ENCODE results near the gene ASPHD2.
A peak's percentile ranks its signal among the peaks of the same experiment; 100 is the strongest.

Gene ASPHD2

DNA sequence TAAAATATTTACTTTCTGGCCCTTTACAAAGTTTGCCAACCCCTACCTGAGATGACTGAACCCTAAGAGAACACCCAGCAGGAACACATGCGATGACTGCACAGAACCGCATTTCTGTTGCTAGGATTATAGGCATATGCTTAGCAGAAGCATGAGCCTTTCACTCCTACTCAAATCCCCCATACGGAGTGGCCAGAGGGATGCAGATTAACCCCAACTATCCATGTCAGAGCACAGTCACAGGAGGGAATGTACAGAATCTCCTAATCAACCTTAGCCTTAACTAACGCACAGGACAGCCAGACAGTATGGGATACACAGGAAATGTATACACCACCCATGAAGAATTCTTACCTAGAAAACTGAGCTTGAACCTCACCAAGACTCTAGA, 48.3 kb downstream of the ASPHD2 start:
- DNase-seq, result no peak
- Histone ChIP-seq H3K9me3 (no peaks in the 10 kb centered on the region), H3K4me3 (ENCODE audit: low read depth, low read length) (no peak overlapping the region), H3K27me3 (no peaks in the 10 kb centered on the region), H3K4me1 (peaks cover 2% of the 10 kb centered on the region; the same call in 1 of the 2 replicates), H3K36me3 (peaks cover 19% of the 10 kb centered on the region)
- TF ChIP-seq, protein P1, sequence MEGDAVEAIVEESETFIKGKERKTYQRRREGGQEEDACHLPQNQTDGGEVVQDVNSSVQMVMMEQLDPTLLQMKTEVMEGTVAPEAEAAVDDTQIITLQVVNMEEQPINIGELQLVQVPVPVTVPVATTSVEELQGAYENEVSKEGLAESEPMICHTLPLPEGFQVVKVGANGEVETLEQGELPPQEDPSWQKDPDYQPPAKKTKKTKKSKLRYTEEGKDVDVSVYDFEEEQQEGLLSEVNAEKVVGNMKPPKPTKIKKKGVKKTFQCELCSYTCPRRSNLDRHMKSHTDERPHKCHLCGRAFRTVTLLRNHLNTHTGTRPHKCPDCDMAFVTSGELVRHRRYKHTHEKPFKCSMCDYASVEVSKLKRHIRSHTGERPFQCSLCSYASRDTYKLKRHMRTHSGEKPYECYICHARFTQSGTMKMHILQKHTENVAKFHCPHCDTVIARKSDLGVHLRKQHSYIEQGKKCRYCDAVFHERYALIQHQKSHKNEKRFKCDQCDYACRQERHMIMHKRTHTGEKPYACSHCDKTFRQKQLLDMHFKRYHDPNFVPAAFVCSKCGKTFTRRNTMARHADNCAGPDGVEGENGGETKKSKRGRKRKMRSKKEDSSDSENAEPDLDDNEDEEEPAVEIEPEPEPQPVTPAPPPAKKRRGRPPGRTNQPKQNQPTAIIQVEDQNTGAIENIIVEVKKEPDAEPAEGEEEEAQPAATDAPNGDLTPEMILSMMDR (IDR thresholded peaks at IDR 0.05; ENCODE audit: low read depth, low read length), result no peak

DNA sequence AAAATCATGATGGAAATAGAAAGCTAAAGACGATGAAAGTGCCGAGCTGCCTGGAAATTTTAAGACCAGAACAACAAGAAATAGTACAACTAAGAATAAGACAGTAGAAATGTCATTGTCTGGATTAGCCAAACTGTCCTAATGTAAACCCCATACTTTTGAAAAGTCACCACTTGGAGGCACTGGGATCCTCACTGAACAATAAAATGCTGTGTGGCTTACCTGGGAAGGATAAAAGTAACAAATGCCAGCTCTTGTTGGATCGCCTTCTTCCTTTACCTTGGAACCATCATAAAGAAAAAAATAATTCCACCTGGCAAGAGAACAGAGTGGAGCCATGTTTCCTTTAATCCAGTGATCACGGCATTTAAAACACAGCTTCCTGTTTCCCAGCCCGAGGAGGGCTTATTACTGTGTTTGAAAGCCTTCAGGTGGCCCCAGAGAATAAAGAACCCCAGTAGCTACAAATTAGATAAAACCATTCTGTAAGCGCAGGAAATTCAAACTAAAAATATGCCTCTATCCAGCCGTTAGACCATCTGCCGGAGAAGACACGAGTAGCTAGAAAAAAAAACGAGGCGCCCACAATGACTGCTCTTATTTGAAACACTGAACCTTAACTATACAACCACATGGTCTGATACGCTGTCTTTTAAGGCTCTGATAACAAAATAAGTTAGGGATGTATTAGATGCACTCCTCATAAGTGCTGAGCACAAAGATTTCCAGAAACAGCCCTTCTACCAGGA, 50.2 kb downstream of the ASPHD2 start:
- peaks cover 9% of the 10 kb centered on the region for H3K36me3 ChIP-seq
- no peak for DNase-seq
- H3K4me3 ChIP-seq (ENCODE audit: low read depth, low read length), result peak overlapping the region; percentile 2
- no peaks in the 10 kb centered on the region for H3K27me3 ChIP-seq
- H3K9me3 ChIP-seq, result no peaks in the 10 kb centered on the region
- peaks cover 2% of the 10 kb centered on the region; the same call in 1 of the 2 replicates for H3K4me1 ChIP-seq
- TF ChIP-seq, protein P1 (IDR thresholded peaks at IDR 0.05; ENCODE audit: low read depth, low read length), result no peak

GRCh38 chr22:26479792-26480610, 50.9 kb downstream of the ASPHD2 start:
- H3K4me1 ChIP-seq, result peaks cover 2% of the 10 kb centered on the region; the same call in 1 of the 2 replicates
- DNase-seq, result no peak
- H3K9me3 ChIP-seq, result no peaks in the 10 kb centered on the region
- TF ChIP-seq, protein P1 (IDR thresholded peaks at IDR 0.05; ENCODE audit: low read depth, low read length), result no peak
- H3K27me3 ChIP-seq, result no peaks in the 10 kb centered on the region
- peaks cover 9% of the 10 kb centered on the region for H3K36me3 ChIP-seq
- H3K4me3 ChIP-seq (ENCODE audit: low read depth, low read length), result peak overlapping the region; percentile 2

DNA sequence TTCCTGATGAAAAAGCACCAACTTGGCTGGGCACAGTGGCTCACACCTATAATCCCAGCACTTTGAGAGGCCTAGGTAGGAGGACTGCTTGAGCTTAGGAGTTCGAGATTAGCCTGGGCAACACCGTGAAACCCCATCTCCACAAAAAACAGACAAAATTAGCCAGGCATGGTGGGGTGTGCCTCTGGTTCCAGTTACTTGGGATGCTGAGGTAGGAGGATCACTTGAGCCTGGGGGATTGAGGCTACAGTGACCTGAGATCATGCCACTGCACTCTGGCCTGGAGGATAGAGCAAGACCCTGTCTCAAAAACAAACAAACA, 51.5 kb downstream of the ASPHD2 start:
- no peak overlapping the region for H3K4me3 ChIP-seq (ENCODE audit: low read depth, low read length)
- H3K4me1 ChIP-seq, result peaks cover 2% of the 10 kb centered on the region; the same call in 1 of the 2 replicates
- no peaks in the 10 kb centered on the region for H3K27me3 ChIP-seq
- no peak for DNase-seq
- TF ChIP-seq, protein P1 (IDR thresholded peaks at IDR 0.05; ENCODE audit: low read depth, low read length), result no peak
- H3K9me3 ChIP-seq, result no peaks in the 10 kb centered on the region
- H3K36me3 ChIP-seq, result peaks cover 9% of the 10 kb centered on the region

- Histone ChIP-seq H3K9me3 (no peaks in the 10 kb centered on the region), H3K36me3 (peaks cover 9% of the 10 kb centered on the region), H3K4me1 (peaks cover 2% of the 10 kb centered on the region; the same call in 1 of the 2 replicates), H3K4me3 (ENCODE audit: low read depth, low read length) (peak overlapping the region; percentile 2; the same call in 1 of the 2 replicates), H3K27me3 (no peaks in the 10 kb centered on the region)
- TF ChIP-seq, protein P1 (IDR thresholded peaks at IDR 0.05; ENCODE audit: low read depth, low read length), result no peak
- no peak for DNase-seq
These were observed 52.1 kb downstream of the ASPHD2 start for GRCh38 chr22:26481112-26481693.
